Renal cortex interstitium (tissue), 11 donors: ENCODE data around the gene OR2H1. TPM values are rescaled to one million over a fixed set of nuclear protein-coding genes. Genes with fewer than 3 reads are reported as not detected.

Experiments used
- DNase-seq, 11 donors: peaks; one replicate each; pipeline ENCODE4 v3.0.0-alpha.2; 2013; ENCODE audit warnings: low read depth in 9 of 11, low spot score in 4 of 11; ENCODE audit errors: extremely low read depth in 1 of 11
- polyA plus RNA-seq, 3 donors: library from polyadenylated mRNA; unstranded; fragments of 120-200 nt; gene quantifications; one replicate each; pipeline ENCODE4 v1.2.1, GENCODE V29; 2013; ENCODE audit not compliant: insufficient read length in 3 of 3

Gene OR2H1
- polyA plus RNA-seq, 3 donors, result not detected

DNA sequence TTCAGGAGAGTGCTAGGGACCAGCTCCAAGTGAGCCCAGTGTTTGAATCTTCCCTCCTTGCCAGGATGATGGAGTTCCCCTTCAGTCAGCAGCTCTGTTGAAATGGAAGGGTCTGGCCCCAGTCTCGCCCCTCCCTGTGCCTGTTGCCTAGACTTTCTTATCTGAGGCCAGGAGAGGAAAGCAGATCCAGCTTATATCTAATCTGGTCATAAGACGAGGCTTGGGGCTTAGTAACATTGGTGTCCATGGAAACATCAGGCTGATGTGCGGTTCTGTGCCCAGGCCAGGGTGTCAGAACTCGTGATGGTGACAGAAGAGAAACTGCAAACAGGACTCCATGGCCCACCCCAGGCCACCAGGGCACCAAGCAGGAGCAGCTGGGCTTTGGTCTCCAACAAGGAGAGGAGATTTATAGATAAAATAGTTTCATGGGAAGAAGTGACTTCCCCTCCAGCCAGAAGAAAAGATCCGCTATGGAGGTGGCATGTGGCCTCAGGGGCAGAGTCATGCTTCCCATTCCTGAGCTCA is 21.0 kb downstream of the OR2H1 start:
- no peak for DNase-seq

DNA sequence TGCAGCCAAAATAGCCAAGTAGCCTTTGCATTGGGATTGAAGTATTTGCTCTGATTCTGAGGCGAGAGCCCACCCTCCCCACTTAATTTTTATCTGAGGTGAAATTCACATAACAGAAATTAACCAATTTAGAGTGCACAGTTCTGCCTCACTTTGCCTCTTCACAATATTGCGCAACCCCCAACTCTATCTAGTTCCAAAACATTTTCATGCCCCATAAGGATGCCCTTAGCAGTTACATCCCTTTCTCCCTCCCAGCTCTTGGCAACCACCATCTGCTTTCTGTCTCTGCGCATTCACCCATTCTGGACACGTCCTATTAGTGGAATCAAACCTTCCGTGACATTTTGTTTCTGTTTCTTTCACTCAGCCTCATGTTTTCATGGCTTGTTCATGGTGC is 21.8 kb downstream of the OR2H1 start:
- DNase-seq, result no peak

DNA sequence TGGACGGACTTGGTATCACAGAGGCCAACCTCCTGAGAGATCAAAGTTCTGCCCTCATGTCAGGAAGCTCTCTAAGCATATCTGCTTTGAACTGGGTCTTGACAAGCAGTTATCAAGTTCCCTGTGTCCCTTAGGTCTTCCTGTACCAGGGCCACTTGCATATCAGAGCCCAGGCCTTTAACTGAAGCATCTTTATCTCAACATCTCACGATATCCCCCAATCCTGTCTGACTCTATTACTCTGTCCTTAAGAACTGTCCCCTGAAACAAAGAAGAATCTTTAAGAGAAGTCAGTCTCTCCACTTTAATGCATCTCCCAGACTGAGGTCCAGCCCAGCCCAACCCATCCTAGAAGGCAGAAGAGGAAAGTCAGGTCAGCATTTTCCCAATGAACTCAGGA is 22.6 kb downstream of the OR2H1 start:
- no peak for DNase-seq

DNA sequence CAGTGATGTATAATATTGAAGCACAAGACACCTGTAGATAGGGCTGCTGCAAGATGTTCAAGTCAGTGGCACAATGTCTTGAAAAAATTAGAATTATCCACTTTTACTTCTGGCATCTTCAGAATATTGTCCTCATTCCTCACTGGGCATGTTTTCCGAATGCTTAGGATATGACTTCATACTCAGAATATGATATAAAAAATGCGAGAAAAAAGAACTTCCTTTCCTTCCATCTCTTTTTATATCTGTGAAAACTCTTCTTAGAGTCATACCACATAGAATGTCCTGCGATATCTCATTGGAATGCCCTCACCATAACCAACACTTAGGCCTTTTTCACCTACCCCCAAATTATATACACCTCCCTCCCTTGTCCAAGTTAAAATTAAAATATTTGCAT is 26.2 kb downstream of the OR2H1 start:
- no peak for DNase-seq

DNA sequence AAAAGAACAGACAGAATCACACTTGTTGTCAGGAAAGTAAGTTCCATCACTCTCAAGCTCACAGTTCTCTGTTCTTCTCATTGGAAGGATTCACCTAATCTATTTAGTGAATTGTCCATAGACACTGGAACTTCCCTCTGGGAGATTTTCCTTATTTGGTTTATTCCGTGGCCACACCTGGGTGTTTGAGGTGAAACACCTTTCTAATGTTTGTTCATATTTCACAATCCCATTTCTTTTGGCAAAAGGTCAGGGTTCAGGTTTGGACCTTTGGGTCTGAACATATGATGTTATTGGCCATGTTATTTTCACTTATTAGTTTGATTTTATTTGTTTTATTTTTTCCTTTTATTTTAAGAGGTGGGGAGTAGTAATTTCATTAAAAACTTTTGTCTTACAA is 26.8 kb downstream of the OR2H1 start:
- DNase-seq, result no peak

DNA sequence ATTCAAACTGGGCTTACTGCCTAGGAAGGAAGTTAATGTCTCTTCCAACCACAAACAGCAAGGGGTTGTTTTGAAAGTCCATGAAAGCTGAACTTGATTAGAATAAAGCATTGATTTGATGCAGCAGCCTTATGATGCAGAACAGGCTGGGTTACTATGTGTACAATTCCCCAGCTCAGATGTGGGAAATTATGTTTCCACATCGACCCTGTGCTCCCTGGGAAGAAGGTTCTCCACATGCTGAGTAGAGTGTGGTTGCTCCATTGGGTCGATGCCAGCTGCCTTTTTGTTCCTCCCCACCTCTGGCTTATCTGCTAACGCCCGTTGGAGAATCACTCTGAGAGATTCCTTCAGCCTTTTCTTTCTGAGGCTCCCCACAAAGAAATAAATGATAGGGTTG is 29.6 kb downstream of the OR2H1 start:
- DNase-seq, result no peak

DNA sequence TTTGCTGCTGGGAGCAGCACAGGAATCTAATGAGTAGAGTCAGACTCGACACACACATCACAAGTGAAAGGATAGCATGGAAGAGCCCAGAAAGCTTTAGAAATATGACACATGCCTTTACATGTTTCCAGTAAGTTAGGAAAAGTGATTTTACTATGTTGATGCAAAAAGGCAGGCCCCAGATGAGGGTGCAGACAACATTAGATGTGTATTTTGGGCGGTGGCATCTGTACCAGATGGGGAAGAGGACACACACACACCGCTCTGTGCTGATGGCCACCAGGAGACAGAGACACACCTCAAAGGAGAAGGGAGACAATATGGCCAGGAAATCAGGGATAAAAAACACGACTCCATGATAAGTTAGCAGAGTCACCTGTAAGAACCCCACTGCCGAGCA is 30.2 kb downstream of the OR2H1 start:
- DNase-seq, result no peak

DNA sequence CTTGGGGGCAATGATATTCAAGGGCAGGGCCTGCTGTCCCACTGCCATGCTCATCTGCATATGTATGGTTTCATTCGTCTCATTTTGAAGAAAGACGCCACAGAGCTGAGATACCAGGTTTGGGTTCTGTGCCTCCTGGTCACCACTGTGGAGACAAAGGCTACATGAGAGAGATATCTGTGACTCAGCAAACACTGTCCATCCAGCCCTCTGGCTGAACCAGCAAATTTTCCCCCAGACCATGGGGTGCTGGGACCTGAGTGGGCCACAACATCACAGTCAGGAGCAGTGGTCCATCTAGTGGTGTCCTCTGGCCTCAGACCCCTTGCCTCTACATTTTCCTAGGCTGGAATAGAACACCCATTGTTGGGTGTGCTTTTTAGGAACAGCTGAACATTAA is 30.7 kb downstream of the OR2H1 start, which contains the start of gene MAS1L:
Gene MAS1L (minus strand): TSS at position 297 of the 400 bp plus-strand sequence. CDS start 54 bp downstream, at position 243.
- no peak for DNase-seq

DNA sequence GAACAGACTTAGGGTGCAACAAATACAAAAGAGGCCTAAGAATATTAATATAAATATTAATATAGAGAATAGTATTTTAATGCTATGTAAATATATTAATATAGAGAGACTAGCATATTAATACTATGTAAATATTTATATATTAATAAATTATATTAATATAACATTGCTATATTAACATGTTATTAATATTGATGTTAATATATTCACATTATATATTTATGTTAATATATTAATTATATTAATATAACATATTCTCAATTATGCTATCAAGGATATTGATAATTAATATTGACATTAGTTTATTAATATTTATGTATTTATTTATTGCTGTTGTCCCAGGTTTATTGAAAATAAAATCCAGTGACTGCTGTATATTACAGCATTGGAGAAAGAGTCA is 31.9 kb downstream of the OR2H1 start:
- no peak for DNase-seq

DNA sequence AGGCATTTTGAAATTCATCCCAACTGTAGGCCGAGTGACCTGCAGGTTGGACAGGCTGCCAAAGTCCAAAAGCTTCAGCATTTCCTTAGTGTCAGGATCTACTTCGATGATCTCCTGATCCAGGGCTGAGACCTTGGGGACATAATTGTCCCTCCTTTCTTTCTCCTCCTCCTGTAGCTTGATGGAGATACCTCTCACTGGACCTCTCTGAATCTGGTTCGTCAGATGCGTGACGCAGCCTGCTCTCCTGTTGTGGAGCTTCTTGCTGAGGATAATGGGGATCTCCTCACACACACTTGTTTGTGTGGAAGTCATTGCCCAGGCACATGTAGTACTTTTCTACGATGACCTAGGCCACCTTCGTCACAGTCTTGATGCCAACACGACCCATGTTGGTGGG is 32.3 kb downstream of the OR2H1 start:
- no peak for DNase-seq

DNA sequence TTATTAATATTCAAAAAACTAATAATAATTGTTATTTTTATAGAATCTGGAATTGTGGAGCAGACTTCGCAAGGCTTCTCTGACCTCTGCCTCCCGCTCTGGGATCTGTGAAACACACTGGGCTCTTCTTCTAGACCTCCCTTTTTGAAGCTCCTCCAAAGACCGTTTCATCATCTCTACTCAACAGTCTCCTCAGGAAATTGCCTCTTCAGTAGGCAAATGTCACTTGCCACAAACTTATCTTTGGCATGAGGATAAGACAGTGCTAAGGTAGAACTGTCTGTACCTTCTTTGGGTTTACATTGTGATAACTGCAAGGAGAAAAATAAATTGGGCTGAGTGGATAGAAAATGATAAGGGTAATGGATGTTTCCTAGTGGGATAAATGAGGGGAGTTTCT is 33.1 kb downstream of the OR2H1 start:
- DNase-seq, result no peak

DNA sequence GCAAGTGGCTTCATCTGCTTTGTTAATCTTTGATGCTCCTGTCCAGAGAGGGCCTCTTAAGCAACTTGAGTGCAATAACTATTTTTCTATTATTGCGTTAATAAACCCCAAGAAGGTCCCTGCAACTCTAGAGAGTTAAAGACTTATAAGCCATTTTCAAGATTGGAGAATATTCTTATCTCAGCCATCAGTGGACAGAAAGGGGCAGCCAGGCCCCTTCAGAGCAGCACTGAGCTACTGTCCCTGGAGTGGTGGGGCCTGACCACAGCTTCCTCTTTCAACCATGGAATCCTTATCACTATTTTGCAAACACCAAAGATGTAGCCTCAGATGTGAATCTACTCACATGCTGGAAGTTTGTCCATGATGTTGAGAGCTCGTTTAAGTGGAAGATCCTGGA is 33.6 kb downstream of the OR2H1 start:
- no peak for DNase-seq

DNA sequence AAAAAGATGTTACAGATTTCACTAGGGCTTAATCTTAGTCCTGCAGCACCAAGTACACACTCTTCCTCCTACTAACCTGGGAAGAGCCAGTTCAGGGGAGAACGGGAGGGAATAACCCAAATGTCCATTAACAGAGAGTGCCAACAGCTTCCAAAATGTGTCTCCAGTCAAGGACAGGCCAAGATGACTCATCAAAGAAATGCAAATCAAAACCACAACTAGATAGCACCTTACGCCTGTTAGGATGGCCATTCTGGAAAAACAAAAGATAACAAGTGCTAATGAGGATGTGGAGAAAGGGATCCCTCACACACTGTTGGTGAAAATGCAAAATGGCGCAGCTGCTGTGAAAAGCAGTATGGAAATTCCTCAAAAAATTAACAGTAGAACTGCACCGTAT is 34.6 kb downstream of the OR2H1 start:
- no peak for DNase-seq

DNA sequence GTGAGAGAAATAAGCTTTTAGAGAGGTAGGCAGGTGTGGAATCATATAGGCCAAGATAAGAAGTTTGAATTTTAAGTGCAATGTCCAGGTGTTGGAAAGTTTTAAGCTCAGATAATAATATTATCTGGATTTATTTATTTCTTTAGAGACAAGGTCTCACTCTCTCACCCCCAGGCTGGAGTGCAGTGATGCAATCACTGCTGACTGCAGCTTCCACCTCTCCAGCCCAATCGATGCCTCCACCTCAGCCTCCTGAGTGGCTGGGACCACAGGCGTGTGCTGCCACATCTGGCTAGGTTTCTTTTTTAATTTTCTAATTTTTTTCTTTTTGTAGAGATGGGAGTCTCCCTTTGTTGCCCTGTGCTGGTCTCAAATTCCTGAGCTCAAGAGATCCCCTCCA is 36.3 kb downstream of the OR2H1 start:
- DNase-seq, result no peak

DNA sequence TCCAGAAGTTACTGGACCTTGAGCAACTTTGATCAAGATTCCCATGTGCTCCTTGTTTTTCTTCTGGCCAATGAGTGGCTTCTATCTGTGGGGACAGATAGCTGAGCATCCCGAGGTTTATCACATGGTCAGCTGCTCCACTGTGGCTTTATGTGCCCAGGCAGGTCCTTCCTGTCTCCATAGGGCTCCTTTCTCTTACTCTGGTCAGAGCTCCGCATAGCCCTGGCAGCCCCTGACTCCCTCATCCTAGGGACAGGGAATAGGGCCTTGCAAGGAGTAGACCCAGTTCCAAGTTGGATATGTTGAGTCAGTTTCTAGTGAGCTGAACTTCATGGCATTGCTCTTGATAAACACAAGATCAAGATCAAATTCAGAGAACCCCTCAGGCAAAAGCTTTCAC is 37.2 kb downstream of the OR2H1 start:
- no peak for DNase-seq

DNA sequence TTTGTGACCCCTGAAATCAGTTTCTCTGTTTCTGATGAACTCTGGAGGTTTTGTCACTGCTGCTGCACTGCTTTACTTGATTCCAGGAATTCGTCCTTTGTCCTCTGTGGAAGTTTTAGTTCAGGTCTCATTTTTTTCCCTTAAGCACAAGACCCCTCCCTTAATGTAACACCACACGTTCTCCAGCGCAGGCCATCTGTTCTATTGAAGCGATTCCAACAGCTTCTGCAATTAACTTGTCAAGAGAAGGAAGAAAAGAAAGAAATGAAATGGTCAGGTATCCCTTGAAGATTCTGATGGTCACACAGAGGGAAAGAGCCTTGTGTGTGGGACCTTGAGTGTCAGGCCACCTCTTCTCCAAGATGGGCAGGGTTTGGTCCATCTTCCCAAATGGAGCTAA is 38.6 kb downstream of the OR2H1 start:
- DNase-seq, result no peak

DNA sequence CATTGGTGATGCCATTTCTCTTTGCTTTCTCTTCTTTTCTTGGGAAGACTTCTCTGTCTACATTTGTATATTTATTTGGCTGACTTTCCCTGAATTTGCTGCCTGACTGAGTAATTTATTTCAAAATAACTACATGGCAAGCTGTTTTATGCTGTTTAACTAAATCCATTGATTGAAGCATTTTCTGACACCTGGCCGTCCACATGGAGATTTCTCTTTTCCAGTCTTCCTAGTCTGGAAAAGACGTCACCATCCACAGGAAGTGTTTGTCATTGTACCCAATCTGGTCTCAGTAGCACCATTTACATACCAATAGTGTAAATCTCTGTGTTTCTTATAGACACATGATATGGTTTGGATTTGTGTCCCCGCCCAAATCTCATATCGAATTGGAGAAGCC is 40.0 kb downstream of the OR2H1 start:
- no peak for DNase-seq

DNA sequence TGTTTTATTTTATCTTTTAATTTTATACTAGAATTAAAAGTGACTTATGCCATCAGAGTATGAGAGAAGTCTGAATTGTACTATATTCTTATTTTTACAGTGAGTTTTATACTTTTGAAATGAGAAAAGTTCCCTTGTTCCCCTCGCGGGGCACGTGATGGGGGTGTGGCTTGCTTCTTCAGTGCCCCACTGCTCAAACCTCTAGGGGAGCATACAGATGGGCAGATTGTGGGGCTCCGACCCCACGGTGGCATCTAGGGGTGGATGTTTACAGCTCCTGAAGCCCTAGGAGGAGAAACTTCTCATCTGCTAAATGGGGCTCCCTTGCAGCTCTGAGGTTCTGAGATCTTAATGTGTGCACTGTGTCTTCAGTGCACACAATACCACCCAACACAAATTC is 42.7 kb downstream of the OR2H1 start:
- no peak for DNase-seq

DNA sequence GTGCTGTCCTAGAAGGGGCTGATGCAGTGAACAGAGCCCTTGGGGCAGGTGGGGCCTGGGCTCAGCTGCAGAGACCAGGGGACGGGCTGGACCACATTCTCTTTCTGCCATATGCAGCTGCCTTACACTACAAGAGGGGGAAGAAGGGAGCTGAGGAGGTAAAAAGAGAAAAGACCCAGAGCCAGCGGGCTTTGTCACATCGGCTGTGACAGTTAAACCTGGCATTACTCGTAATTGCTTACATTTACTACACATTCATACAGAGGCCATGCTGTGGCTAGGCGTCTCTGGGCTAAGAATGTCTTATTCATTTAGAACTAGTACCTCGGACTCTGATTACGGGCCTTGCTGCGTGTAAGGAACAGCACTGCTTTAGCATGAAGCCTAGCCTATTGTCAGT is 43.6 kb downstream of the OR2H1 start:
- no peak for DNase-seq

DNA sequence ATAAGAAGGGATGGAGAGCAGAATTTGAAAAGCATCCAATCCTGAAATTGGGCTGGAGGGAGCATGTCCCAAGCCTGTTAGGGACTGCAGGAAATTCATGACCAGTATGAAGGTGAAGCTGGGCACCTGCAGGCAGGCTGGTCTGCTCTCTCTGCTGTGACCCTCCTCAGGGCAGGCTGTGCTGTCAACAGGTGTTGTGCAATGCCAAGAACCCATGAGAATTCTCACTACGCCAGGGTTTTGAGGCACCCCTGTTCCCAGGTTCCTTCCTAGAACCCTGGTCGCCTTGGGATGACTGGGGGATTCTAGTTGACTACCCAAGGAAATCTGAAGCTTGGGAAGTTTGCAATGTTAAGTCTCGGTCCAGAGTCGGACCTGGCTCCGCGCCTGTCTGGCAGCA is 44.2 kb downstream of the OR2H1 start:
- no peak for DNase-seq

DNA sequence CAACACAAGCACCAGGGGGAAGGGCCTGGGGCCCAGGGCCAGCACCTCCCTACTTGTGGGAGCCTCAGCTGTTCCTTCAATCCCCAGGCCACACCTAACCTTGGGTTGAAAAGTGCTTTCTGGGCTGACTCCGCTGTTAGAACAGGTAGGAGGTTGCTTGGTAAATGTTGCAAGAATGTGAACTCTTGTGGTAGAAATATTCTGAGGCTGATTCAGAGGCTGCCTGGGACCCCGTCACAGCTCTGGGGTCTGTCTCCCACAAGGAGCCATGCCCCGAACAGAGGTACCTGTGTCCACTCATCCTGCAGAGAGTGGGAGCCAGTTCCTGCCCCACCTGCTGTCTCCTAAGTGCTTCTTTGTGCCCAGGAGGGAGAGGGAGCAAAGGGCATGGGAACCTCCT is 45.2 kb downstream of the OR2H1 start:
- DNase-seq, result no peak

DNA sequence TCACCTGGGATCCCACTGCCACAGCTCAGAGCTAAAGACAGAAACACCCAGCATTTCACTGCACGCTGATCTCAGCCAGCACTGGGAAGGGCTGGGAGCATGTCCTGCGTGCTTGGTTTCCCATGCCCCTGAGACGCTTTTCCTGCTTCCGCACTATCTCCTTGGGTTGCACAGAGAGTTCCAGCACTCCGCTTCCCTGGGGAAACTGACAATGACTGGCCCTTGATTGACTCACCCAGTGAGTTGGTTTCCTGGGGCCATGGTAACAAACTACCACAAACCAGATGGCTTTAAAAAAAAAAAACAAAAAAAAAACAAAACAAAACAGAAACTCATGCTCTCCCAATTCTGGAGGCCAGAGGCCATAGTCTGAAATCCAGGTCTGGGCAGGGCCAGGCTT is 45.6 kb downstream of the OR2H1 start:
- no peak for DNase-seq
